ENCODE measurements around the gene MACROD2.

DNA sequence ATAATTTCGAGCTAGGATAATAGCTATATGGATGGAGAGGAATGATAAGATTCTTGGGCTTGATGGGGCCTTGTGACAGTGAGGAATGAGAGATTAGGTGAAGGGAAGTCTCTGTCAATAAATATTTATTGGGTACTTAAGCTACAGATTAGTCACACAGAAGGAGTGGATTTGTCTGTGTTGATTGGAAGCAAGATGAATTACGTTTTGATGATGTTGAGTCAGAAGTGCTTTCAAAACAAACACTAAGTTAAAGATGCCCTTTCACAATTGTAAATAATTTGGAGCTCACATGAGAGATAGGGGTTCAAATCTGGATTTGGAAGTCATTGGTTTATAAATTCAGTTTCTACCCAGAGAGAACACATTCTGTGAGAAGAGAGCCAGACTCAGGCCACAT lies 1743.7 kb downstream of the MACROD2 start:
- TF ChIP-seq, protein P1, sequence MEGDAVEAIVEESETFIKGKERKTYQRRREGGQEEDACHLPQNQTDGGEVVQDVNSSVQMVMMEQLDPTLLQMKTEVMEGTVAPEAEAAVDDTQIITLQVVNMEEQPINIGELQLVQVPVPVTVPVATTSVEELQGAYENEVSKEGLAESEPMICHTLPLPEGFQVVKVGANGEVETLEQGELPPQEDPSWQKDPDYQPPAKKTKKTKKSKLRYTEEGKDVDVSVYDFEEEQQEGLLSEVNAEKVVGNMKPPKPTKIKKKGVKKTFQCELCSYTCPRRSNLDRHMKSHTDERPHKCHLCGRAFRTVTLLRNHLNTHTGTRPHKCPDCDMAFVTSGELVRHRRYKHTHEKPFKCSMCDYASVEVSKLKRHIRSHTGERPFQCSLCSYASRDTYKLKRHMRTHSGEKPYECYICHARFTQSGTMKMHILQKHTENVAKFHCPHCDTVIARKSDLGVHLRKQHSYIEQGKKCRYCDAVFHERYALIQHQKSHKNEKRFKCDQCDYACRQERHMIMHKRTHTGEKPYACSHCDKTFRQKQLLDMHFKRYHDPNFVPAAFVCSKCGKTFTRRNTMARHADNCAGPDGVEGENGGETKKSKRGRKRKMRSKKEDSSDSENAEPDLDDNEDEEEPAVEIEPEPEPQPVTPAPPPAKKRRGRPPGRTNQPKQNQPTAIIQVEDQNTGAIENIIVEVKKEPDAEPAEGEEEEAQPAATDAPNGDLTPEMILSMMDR (IDR thresholded peaks at IDR 0.05; ENCODE audit: poor library complexity, severe bottlenecking) = no peak
- no peak for TF ChIP-seq MXI1 (conservative IDR thresholded peaks at IDR 0.05; ENCODE audit: poor library complexity, severe bottlenecking)
- no peak for TF ChIP-seq POLR2AphosphoS5 (IDR thresholded peaks at IDR 0.05)
